Mesenteric fat pad (tissue), 1 donor: ENCODE measurements around the gene PTPRD. TPM values are rescaled to one million over a fixed set of nuclear protein-coding genes. Genes with fewer than 3 reads are reported as not detected.
"Not testable (repeated sequence)": the region's sequence is repeated elsewhere in the genome, so short reads cannot be mapped to it uniquely, and the experiment has no call there.

Source experiments
- DNase-seq: peaks from one replicate; pipeline ENCODE4 v3.0.0-alpha.2; 2020; ENCODE audit warnings: low spot score
- total RNA-seq: library from RNA; stranded (reverse); fragmentation: NEBNext Ultra II Directional; extraction: Animal tissue kit (Norgen Biotek cat#: 25700); gene quantifications from one replicate; pipeline ENCODE4 v1.2.1, GENCODE V29; 2021
- donor health status: DM: yes; HTN: yes; CAD: no.

The PTPRD gene
- total RNA-seq, 1 donor from 2014 or later = 18.0 TPM

DNA sequence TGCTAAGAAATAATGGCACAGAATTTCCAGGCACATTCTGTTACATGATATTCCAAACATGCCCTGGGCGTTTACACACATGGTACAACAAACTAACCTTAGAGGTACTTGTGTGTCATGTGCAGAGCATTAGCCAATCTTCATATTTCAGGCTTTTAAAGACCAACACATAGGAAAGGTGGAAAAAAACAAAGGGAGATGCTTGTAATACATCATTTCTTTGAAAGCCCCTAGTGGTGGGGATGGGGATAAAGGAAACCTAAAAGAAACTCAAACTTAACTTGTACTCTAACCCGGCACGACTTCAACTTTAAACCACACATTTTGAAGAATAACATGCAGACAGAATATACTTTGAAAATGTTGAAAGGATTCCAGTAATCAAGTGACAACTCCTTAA, 133.6 kb downstream of the PTPRD start:
- no peak for DNase-seq

DNA sequence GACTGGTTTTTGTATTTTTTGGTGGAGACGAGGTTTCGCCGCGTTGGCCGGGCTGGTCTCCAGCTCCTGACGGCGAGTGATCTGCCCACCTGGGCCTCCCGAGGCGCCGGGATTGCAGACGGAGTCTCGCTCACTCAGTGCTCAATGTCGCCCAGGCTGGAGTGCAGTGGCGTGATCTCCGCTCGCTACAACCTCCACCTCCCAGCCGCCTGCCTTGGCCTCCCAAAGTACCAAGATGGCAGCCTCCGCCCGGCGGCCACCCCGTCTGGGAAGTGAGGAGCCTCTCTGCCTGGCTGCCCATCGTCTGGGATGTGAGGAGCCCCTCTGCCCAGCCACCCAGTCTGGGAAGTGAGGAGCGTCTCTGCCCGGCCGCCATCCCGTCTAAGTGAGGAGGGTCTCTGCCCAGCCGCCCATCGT, 163.6 kb downstream of the PTPRD start:
- not testable (repeated sequence) for DNase-seq

DNA sequence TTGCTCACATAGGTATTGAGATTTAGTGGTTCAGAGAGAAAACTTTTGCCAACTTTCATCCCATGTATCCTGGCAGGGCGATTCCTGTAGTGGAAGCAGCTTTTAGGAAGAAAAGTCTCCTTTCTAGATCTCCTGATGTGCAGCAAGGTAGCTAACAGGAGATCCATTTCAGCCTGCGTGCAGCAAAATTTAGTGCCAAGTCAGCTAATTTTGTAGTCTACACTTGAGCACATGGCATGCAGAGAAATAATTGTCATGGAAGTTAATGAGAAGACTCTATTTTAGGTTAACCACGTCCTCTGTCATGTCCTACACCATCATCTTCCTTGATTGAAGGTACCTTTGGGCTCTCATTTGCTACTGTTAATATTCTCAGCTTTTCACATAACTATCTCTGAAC, 165.8 kb downstream of the PTPRD start:
- DNase-seq = no peak

DNA sequence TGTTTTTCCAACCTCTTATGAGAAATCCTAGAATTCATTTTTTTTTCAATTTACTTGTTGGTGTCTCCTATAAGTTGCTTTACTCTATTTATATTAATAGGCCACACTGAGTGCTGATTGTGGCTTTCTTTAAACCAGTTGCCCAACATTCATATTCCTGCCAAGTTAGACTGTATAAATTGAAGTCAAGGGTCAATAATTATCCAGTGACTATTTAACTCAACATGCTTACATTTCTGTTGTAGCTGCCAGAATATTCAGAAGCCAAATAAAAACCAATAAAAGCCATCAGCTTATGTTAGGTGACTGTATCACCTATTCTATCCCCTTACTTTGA, 169.0 kb downstream of the PTPRD start:
- DNase-seq = no peak

DNA sequence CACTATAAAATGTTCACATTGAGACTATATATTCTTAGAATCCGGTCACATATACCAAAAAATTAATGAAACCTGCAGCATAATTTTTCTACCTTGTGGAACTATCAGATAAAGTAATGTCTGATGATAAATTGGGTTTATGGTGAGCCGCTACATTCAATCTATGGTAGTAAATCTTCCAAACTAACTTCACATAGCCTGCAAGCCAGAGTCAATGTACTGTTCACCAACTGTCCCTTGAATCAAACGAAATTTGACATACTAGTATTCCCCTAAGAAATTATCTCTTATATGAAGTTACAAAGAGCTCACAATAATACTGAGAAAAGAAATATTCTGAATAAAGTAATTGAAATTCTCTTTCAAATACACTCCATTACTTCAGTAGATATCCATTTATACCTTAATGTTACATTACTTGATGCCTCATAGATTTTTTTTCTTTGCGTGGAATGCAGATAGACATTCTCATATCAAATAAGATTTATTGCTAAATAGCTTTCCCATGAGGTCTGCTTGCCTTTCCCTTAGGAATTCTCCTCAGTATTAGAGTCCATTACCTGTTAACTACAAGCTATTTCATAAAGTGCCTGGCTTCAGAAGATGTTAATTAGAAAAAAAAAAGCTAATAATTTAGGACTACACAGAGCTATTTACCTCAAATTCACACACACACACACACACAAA, 169.5 kb downstream of the PTPRD start:
- no peak for DNase-seq

DNA sequence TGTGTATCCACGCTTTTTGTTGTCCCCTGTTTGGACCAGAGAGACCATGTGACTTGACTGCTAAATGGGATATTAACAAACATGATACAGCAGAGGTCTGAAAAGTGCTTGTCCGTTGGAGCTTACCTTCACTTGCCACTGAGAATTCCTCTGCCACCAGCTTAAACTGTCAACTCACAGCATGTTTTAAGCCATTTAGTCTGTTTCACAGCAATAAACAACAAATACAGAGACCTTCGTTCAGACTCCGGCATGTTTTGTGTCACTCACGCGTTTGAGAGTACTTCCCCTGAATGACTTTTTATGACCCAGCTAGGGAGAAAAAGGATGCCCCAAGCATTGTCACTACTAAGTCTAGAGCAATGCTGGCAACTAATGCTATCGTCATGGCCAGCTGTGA, 173.8 kb downstream of the PTPRD start:
- no peak for DNase-seq

DNA sequence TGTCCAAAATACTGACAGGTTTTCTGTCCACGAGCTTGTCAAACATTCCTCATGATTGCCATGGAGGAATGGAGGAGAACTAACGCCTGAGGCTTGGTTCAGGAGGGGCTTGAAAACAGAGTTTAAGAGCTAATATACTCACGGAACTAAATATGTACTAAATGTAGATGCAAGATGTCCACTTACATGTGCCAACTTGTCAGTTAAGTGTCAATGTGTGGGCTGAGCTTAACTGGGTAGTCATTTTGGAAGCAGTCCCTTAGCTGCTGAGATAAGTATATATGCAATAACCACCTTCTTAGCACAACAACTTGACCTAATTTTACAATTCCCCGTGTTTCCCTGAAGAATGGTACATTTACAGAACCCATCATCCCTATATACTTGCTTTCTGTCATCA, 176.0 kb downstream of the PTPRD start:
- no peak for DNase-seq

DNA sequence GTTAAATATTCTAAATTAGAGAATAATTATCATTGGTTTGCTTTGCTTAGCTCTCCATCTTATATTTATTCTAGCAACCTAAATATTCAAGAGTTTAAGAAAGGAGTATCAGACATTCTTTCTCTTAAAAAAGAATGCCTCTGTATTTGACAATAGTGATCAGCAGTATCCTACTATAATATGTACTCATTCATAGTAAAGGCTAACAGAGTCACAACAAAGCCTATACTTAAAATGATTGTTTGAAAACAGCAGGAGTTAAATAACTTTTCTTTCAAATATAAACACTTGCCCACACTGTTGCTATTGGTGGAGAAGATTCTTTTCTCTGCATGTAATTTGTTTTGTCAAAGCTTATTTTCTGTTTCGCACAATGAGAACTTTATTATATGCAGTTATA, 178.4 kb downstream of the PTPRD start:
- no peak for DNase-seq

DNA sequence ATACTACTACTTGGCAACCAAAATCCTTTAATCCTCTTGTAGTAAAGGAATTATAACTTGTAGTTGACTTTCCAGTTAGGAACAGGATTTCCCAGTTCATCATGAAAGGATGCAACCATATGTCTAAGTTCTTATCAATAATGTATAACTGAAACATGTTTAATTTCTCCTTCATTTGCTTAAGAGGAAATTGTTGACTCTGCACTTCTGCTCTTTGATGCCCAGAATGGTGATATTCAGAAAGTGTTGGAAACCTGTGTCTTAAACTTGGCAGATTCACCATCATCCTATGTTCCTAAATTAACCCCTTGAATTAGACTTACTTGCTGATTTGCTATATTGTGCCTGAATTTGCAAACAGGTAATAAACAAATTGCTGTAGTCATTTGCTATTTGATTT, 201.5 kb downstream of the PTPRD start:
- DNase-seq = no peak

DNA sequence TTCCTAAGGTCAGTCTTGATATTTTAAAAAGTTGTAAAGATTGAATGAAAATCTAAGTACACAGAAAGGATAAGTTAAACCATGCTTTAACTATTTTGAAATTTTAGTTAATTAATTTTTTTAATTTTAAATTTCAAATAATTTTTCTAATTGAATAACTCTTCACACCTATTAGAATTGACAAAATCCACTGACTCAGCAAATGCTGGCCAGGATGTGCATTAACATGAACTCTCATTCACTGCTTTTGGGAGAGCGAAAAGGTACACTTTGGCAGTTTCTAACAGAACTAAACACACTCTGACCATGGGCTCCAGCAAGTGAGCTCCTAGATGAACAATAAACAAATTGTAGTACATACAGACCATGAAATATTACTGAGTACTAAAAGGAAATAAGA, 209.5 kb downstream of the PTPRD start:
- no peak for DNase-seq

DNA sequence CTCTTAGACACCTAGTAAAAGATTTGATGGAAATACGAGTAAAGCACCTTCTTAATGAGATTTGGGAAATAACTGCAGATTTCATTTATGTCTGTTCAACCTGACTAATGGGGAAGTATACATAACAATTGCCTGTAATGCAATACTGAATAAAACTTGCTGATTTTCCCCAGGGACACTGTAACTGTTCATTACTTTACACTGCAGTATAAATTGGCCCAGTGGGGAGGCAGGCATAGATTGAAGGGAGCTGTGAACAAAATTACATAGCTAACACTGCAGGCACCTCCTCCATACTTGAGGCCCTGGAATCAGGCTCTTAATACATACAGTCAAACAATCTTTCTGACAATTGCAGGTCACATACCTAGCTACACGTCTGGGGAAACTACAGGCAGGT, 216.2 kb downstream of the PTPRD start:
- DNase-seq = no peak

DNA sequence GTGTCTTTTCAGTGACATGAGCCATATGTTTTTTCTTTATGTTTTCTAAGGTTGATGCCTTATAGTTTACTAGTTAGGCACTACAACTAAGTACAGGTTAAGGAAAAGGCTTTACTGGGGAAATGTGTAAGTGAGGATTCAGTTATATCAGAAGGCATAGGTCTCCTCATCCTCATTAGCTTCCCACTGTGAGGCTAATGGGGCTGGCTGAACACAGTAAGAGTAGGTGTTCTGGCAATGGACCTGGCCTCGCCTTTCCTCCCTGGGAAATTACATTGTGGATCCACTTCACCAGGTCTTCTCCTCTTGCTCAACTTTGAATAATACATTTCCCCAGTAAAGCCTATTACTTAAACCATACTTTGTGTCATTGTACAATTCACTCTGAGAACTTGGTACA, 225.5 kb downstream of the PTPRD start:
- DNase-seq = no peak

DNA sequence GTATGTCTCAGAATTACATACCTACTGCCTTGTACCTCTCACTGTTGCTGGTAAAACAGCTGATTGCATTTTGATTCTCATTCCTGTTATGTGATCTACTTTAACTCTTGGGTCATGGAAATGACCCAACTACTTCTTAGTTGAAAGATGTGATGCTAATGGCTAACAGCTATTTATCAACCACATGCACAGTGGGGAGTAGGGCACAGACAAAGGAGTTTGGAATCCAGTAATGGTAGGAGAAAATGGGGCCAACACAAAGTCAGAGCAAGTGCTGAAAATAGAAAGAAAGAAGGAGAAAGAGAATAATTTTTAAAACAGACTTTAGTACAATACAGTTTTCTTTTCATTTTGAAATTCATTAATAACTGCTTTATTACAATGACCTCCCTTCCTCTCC, 241.0 kb downstream of the PTPRD start:
- no peak for DNase-seq

DNA sequence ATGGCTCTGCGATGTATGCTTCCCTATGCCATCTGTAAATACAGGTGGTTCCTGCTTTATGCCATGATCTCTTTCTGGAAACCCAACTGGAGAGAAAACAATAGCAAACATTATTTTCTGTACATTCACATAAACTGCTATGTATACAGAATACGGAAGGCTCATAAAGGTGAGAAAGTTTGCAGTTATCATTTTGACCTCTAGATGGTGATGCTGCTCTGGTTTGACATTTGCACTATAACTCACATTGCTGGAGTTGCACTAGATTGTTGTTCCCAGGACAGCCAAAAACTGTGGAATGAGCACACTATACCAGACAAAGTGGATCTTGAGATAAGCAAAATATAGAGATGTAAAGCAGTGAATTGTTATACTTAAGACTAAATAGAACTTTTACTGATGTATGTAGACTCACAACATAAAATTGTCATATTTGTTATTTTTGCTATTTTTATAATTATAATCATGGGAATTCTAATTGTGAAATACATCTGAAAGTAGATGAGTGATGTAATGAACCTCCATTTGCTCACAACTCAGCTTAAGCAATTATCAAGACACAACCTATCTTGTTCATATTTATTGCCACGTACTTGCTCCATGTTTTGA, 246.5 kb downstream of the PTPRD start:
- DNase-seq = no peak

DNA sequence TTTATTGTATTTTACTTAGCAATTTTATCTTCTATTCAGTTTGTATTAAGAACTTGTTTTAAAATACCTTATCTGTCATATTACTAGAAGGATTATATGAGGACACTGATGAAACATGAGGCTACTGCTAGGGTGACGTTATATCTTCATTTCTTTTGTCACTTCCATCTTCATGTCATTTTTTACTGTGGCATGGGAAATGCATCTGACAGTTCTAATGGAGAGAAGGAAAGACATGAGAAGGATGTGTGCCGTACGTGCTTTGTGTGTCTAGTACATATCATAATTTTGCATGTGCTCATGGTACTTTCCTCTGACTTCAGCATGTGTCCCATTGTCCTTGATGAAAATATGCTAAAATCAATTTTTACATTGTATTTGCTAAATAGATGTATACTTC, 258.2 kb downstream of the PTPRD start:
- no peak for DNase-seq

DNA sequence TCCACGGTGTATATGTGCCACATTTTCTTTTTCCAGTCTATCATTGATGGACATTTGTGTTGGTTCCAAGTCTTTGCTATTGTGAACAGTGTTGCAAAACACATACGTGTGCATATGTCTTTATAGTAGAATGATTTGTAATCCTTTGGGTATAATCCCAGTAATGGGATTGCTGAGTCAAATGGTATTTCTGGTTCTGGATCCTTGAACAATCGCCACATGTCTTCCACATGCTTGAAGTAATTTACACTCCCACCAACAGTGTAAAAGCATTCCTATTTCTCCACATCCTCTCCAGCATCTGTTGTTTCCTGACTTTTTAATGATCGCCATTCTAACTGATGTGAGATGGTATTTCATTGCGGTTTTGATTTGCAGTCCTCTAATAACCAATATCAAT, 267.2 kb downstream of the PTPRD start:
- not testable (repeated sequence) for DNase-seq

DNA sequence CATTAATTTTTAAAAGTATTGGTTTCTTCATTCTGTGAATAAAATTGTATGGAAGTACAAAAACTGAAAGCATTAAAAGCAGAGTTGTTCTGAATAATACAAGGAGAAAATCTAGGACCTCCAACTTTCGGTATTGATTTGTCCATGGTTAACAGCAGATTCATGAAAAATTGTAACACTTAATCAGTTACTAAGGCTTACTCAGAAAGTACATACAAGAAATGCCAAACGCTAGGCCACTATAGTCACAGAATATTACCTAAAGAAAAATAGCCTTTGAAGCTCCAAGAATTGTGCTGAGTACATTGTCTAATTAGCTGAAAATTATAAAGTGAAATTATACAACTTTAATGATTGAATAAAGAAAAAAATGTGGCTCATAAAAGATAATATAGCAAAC, 271.7 kb downstream of the PTPRD start:
- DNase-seq = no peak

DNA sequence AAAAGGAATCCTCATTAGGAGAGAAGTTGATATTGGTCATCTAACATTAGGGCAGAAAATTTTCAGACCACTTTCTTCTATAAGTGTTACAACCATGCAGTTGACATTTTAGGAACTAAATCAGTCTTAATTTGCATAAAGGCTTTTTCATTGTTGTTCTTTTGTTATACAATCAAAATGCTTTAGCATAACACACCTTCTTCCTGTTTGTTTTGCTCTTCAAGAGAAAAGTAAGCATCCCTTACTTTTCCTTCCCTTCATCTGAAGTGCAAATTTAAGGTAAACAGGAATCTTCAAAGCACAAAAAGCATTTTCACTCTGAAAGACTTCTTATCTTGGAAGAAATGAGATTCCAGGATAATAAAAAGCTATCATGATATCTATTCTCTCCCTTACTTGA, 273.6 kb downstream of the PTPRD start:
- DNase-seq = no peak

DNA sequence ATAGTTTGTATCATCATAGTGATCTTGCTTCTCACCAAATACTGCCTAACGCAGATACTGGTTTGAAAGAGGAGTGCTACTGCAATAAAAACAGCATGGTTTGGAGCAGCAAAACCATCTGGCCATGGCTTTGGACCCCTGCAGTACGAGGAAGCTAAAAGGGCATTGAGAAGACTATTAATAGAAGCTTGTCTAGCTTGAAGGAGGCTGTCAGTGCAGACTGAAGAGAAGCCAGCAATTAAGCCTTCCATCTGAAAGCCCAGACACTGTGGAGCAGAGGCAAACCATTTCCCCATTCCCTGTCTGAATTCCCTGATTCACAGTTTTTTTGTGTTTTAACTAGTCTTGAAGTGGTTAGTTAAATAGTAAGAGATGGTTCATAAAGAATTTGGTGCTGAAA, 281.6 kb downstream of the PTPRD start:
- DNase-seq = no peak

DNA sequence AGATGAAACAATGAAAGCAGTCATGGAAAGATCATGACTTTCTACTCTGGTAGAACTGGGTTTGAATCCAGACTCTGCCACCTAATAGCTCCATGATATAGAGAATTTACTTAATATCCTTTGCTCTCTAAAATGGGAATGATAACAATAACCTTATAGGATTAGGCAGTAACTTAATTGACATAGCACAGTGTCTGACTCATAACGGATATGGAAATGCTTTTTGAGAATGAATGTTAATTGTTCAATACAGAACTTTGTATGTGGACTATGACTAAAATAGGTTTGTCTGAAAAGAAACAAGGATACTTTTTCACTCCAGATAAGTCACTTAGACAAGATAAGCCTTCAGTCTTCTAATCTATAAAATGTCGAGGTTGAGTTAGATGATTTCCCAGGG, 330.7 kb downstream of the PTPRD start:
- no peak for DNase-seq

DNA sequence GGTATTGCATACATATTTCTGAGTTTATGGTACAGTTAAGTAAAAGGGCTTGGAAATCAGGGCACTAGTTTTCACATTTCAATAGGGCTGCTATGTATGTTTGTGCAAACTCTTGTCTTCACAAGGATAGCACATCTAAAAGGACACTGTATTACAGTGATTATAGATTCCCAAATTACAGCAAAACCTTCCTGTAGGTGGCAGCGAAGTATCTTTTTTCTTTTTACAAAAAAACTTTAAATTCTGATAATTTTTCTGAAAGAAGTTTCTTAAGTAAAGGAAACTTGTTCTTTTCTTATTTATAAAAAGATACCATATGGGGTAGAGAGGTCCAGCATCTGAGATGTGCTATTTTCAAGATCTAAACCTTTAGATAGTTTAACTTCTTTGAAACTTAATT, 337.8 kb downstream of the PTPRD start:
- no peak for DNase-seq

DNA sequence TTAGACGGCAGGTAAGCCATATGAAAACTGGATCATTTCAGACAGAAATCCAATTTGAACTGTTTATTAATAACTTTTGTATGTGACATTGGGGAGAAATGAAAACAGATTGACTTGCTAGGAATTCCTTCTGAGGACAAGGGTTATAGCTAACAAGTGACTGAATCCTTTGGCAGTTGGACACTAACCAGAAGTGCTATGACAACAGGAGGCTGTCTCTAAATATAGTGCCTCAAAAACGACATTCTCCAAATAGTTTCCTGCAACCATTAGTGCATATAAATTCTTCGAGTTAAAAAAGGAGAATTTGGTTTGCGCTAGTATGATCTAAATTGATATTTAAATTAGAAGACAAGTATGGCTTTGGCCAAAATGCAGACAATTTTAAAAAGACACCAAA, 338.6 kb downstream of the PTPRD start:
- DNase-seq = no peak

DNA sequence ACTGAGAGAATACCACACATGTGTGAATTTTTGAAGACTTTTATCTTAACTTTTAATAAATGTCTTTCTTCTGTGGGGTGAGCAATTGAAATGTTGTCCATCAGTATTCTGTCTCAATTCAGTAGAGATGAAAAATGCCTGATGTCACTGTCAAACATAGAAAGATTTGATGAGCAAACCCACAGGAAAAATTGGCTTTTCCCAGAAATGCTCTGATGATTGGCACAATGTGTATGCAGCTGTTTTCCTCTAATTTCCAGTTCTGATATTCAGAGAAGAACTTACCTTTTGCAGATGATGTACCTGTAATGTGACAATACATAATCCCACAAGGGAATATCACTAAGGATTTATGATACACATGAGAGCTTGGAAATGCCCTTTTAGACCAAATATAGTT, 340.0 kb downstream of the PTPRD start:
- DNase-seq = no peak
